ENCODE measurements around the gene ARID3A. TPM values are rescaled to one million over a fixed set of nuclear protein-coding genes. Genes with fewer than 3 reads are reported as not detected.

Gene ARID3A
- total RNA-seq, 1 donor from 2014 or later, result 4.8 TPM

GRCh38 chr19:1000095-1000494, 74.3 kb downstream of the ARID3A start, which contains the start of gene GRIN3B:
Gene GRIN3B (plus strand): TSS chr19:1000419. CDS start chr19:1000438, 19 bp downstream.
- Histone ChIP-seq H3K27ac (replicated peaks) (no peak within 1 kb of the TSS), H3K36me3 (no peaks in the 10 kb centered on the region), H3K27me3 (ENCODE audit: low read depth) (peaks cover 86% of the 10 kb centered on the region), H3K4me1 (peaks cover 29% of the 10 kb centered on the region), H3K4me3 (peak within 1 kb of the TSS; percentile 49), H3K9me3 (replicated peaks) (no peaks in the 10 kb centered on the region)
- intact Hi-C loops (cut with micrococcal nuclease), result no loop called here
- no peak for DNase-seq
- TF ChIP-seq, protein P1, sequence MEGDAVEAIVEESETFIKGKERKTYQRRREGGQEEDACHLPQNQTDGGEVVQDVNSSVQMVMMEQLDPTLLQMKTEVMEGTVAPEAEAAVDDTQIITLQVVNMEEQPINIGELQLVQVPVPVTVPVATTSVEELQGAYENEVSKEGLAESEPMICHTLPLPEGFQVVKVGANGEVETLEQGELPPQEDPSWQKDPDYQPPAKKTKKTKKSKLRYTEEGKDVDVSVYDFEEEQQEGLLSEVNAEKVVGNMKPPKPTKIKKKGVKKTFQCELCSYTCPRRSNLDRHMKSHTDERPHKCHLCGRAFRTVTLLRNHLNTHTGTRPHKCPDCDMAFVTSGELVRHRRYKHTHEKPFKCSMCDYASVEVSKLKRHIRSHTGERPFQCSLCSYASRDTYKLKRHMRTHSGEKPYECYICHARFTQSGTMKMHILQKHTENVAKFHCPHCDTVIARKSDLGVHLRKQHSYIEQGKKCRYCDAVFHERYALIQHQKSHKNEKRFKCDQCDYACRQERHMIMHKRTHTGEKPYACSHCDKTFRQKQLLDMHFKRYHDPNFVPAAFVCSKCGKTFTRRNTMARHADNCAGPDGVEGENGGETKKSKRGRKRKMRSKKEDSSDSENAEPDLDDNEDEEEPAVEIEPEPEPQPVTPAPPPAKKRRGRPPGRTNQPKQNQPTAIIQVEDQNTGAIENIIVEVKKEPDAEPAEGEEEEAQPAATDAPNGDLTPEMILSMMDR (IDR thresholded peaks at IDR 0.05; ENCODE audit: borderline replicate concordance), result peak; percentile 60

- DNase-seq, result no peak
- Histone ChIP-seq H3K27ac (replicated peaks) (no peak overlapping the region), H3K9me3 (replicated peaks) (no peaks in the 10 kb centered on the region), H3K4me3 (peak overlapping the region; percentile 49), H3K36me3 (no peaks in the 10 kb centered on the region), H3K27me3 (ENCODE audit: low read depth) (peaks cover 78% of the 10 kb centered on the region), H3K4me1 (peaks cover 26% of the 10 kb centered on the region)
- intact Hi-C loops (cut with micrococcal nuclease), result no loop called here
- TF ChIP-seq, protein P1 (IDR thresholded peaks at IDR 0.05; ENCODE audit: borderline replicate concordance), result no peak
Observed at GRCh38 chr19:1000591-1001537, 75.0 kb downstream of the ARID3A start.

DNA sequence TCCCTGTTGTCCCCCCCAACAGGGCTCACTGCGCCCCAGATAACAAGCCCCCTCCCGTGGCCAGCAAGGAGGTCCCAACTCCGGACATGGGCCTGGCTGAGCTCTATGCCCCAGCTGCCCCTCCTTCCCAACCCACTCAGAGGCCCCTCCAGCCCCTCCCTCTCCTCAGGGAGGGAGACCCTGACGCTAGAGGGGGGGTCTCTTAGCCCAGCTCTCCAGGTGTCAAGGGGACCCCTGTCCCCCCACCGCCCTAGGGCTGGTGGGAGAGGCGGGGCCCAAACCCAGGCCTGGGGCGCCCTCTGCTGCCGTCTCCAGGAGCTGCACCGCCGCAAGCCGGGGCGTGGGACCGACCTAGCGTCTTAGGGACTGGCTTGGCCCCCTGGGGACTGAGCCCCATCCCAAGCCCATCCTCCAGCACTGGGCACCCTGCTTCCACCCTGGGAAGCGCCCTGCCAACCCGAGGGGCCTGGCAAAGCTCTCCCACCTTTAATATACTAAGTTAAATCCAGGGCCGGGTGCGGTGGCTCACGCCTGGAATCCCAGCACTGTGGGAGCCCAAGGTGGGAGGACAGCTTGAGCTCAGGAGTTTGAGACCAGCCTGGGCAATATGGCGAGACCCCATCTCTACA, 75.8 kb downstream of the ARID3A start:
- Histone ChIP-seq H3K9me3 (replicated peaks) (no peaks in the 10 kb centered on the region), H3K27ac (replicated peaks) (no peak overlapping the region), H3K36me3 (no peaks in the 10 kb centered on the region), H3K4me3 (peak overlapping the region; percentile 49), H3K27me3 (ENCODE audit: low read depth) (peaks cover 70% of the 10 kb centered on the region), H3K4me1 (peaks cover 18% of the 10 kb centered on the region)
- TF ChIP-seq, protein P1 (IDR thresholded peaks at IDR 0.05; ENCODE audit: borderline replicate concordance), result peak; percentile 93
- DNase-seq, result no peak
- intact Hi-C loops (cut with micrococcal nuclease), result no loop called here

GRCh38 chr19:1002600-1002999, 76.8 kb downstream of the ARID3A start:
- H3K36me3 ChIP-seq, result no peaks in the 10 kb centered on the region

GRCh38 chr19:1003283-1003682, 77.4 kb downstream of the ARID3A start:
- no peak overlapping the region for H3K4me3 ChIP-seq
- H3K27me3 ChIP-seq (ENCODE audit: low read depth), result peaks cover 54% of the 10 kb centered on the region
- DNase-seq, result no peak
- intact Hi-C loops (cut with micrococcal nuclease), result no loop called here
- H3K4me1 ChIP-seq, result peaks cover 17% of the 10 kb centered on the region
- no peaks in the 10 kb centered on the region for H3K9me3 ChIP-seq (replicated peaks)
- TF ChIP-seq, protein P1 (IDR thresholded peaks at IDR 0.05; ENCODE audit: borderline replicate concordance), result no peak
- H3K27ac ChIP-seq (replicated peaks), result no peak overlapping the region
- H3K36me3 ChIP-seq, result no peaks in the 10 kb centered on the region

More at GRCh38 chr19:1002600-1002999, 76.8 kb downstream of the ARID3A start:
- Histone ChIP-seq H3K27ac (replicated peaks) (no peak overlapping the region), H3K4me3 (no peak overlapping the region), H3K4me1 (peaks cover 17% of the 10 kb centered on the region), H3K9me3 (replicated peaks) (no peaks in the 10 kb centered on the region), H3K27me3 (ENCODE audit: low read depth) (peaks cover 61% of the 10 kb centered on the region)
- intact Hi-C loops (cut with micrococcal nuclease), result no loop called here
- no peak for DNase-seq
- TF ChIP-seq, protein P1 (IDR thresholded peaks at IDR 0.05; ENCODE audit: borderline replicate concordance), result no peak

All from left ventricle myocardium inferior (tissue), 1 donor.